Measurements from ENCODE around the gene RPP25L.

DNA sequence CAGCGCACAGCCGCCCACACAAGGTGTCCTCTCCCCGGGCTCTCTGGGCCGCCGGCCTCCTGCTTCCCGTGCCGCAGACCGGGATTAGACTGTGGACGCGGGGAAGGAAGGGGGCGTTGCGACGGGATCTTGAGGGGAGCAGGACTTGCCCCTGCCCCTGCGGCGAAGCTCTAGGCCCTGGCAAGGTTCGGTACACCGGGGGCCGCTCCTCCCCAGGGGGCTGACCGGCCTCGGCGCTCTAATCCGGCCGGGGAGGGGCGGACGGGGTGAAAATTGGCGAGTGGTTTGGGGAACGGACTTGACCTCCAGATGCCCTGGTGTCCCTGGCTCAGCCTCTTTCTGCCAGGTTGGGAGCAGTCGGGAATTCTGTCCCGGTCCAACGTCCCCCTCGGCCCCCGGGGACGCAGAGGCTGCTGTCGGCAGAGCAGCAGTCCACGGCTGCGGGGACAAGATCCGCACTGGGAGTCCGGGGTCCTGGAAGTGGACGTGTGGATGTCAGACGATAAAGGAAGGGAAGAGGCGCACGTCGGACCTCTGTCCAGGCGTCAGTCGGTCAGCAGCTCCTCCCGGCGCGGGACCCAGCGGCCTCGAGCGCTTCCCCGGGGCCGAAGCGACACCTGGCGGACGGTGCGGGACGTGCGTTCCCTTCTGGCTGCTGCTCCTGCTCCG, 20.5 kb downstream of the RPP25L start:
- TF ChIP-seq, protein P1, sequence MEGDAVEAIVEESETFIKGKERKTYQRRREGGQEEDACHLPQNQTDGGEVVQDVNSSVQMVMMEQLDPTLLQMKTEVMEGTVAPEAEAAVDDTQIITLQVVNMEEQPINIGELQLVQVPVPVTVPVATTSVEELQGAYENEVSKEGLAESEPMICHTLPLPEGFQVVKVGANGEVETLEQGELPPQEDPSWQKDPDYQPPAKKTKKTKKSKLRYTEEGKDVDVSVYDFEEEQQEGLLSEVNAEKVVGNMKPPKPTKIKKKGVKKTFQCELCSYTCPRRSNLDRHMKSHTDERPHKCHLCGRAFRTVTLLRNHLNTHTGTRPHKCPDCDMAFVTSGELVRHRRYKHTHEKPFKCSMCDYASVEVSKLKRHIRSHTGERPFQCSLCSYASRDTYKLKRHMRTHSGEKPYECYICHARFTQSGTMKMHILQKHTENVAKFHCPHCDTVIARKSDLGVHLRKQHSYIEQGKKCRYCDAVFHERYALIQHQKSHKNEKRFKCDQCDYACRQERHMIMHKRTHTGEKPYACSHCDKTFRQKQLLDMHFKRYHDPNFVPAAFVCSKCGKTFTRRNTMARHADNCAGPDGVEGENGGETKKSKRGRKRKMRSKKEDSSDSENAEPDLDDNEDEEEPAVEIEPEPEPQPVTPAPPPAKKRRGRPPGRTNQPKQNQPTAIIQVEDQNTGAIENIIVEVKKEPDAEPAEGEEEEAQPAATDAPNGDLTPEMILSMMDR (conservative IDR thresholded peaks at IDR 0.05 in 1 of 2, IDR thresholded peaks at IDR 0.05 in 1 of 2; ENCODE audit: low read depth in 1 of 2, low read length in 2 of 2), result peak; percentile 74 to 80
- peak; percentile 97 for TF ChIP-seq EZH2 (IDR thresholded peaks at IDR 0.05; ENCODE audit: low read length, missing control alignments)

Data from fibroblast of lung (primary cell).